ENCODE results near the gene WDPCP.

WDPCP gene

DNA sequence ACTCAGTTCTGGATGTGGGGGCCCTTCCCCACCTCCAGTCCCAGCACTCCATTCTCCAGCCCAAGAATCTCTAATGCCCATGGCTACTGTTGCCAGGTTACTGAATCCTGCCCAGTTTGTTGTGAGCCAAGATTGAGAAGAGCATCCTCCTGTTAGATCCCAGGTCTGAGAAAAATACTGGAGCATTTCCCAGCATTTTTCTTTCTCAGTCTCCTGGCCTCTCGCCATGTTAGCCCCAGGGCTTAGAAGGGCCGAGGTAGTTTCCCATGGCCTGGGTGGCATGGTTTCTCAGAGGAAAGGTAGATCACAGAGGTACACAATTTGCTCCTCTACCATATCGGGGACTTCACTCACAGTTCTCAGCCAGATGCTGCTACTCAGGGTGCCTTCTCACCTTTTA is 401.9 kb downstream of the WDPCP start:
- TF ChIP-seq SNAI2 (CRISPR knock-in tag; IDR thresholded peaks at IDR 0.05) (no peak), ESRRG (CRISPR knock-in tag; IDR thresholded peaks at IDR 0.05) (no peak), ZFP3 (CRISPR knock-in tag; IDR thresholded peaks at IDR 0.05) (no peak), GLIS3 (CRISPR knock-in tag; IDR thresholded peaks at IDR 0.05) (no peak), TOX (CRISPR knock-in tag; IDR thresholded peaks at IDR 0.05; ENCODE audit: borderline replicate concordance) (no peak), ISL1 (CRISPR knock-in tag; IDR thresholded peaks at IDR 0.05) (no peak), RARB (CRISPR knock-in tag; IDR thresholded peaks at IDR 0.05) (no peak), ARNTL (CRISPR knock-in tag; IDR thresholded peaks at IDR 0.05; ENCODE audit: borderline replicate concordance, low read depth) (no peak), PPARA (CRISPR knock-in tag; IDR thresholded peaks at IDR 0.05; ENCODE audit: borderline replicate concordance) (no peak), ZFP30 (CRISPR knock-in tag; IDR thresholded peaks at IDR 0.05) (no peak), ZC3H10 (CRISPR knock-in tag; IDR thresholded peaks at IDR 0.05) (no peak), CSDC2 (CRISPR knock-in tag; IDR thresholded peaks at IDR 0.05) (no peak), BACH2 (CRISPR knock-in tag; IDR thresholded peaks at IDR 0.05; ENCODE audit: borderline replicate concordance) (no peak), ZNF565 (CRISPR knock-in tag; conservative IDR thresholded peaks at IDR 0.05; ENCODE audit: low read depth) (no peak)
- TF ChIP-seq, protein P1, sequence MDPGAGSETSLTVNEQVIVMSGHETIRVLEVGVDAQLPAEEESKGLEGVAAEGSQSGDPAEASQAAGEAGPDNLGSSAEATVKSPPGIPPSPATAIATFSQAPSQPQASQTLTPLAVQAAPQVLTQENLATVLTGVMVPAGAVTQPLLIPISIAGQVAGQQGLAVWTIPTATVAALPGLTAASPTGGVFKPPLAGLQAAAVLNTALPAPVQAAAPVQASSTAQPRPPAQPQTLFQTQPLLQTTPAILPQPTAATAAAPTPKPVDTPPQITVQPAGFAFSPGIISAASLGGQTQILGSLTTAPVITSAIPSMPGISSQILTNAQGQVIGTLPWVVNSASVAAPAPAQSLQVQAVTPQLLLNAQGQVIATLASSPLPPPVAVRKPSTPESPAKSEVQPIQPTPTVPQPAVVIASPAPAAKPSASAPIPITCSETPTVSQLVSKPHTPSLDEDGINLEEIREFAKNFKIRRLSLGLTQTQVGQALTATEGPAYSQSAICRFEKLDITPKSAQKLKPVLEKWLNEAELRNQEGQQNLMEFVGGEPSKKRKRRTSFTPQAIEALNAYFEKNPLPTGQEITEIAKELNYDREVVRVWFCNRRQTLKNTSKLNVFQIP (CRISPR knock-in tag; IDR thresholded peaks at IDR 0.05; ENCODE audit: borderline replicate concordance, low read depth): no peak
- TF ChIP-seq, protein P2, sequence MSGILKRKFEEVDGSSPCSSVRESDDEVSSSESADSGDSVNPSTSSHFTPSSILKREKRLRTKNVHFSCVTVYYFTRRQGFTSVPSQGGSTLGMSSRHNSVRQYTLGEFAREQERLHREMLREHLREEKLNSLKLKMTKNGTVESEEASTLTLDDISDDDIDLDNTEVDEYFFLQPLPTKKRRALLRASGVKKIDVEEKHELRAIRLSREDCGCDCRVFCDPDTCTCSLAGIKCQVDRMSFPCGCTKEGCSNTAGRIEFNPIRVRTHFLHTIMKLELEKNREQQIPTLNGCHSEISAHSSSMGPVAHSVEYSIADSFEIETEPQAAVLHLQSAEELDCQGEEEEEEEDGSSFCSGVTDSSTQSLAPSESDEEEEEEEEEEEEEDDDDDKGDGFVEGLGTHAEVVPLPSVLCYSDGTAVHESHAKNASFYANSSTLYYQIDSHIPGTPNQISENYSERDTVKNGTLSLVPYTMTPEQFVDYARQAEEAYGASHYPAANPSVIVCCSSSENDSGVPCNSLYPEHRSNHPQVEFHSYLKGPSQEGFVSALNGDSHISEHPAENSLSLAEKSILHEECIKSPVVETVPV (CRISPR knock-in tag; IDR thresholded peaks at IDR 0.05): no peak
- TF ChIP-seq, protein P3, sequence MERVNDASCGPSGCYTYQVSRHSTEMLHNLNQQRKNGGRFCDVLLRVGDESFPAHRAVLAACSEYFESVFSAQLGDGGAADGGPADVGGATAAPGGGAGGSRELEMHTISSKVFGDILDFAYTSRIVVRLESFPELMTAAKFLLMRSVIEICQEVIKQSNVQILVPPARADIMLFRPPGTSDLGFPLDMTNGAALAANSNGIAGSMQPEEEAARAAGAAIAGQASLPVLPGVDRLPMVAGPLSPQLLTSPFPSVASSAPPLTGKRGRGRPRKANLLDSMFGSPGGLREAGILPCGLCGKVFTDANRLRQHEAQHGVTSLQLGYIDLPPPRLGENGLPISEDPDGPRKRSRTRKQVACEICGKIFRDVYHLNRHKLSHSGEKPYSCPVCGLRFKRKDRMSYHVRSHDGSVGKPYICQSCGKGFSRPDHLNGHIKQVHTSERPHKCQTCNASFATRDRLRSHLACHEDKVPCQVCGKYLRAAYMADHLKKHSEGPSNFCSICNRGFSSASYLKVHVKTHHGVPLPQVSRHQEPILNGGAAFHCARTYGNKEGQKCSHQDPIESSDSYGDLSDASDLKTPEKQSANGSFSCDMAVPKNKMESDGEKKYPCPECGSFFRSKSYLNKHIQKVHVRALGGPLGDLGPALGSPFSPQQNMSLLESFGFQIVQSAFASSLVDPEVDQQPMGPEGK (CRISPR knock-in tag; IDR thresholded peaks at IDR 0.05; ENCODE audit: borderline replicate concordance): no peak
- ATAC-seq: no peak

DNA sequence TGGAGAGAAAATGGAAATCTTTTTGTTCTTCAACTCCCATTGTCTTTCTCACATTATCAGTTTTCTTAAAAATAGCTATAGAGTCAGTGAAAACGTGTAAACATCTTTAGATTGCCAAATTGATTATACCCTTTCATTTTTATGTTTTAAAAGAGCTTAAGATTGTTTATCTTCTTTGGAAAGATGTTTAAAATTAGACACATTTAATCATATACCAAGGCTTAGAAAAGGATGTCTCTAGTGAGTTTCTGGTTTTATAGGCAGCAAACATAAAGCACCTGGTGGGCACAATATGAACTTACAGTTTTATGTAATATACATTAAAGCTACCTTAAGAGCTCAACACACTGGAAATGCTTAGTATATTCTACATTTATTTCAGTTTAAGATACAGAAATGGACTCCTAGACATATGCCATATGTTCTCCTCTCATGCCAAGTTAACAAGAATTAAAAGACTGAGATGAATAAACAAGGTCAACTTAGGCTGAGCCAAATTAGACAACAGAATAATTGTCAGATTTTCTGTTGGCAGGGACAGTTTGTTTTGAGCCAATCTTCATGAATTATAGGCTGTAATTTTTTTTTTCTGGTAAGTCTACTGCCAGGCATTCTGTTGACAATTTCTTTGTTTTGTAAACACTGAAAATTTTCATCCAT is 425.0 kb downstream of the WDPCP start:
- no peak for ATAC-seq
- TF ChIP-seq TOX (CRISPR knock-in tag; IDR thresholded peaks at IDR 0.05; ENCODE audit: borderline replicate concordance) (no peak), ARNTL (CRISPR knock-in tag; IDR thresholded peaks at IDR 0.05; ENCODE audit: borderline replicate concordance, low read depth) (no peak), GLIS3 (CRISPR knock-in tag; IDR thresholded peaks at IDR 0.05) (no peak), OSR1 (CRISPR knock-in tag; IDR thresholded peaks at IDR 0.05) (no peak), RARB (CRISPR knock-in tag; IDR thresholded peaks at IDR 0.05) (no peak), BACH2 (CRISPR knock-in tag; IDR thresholded peaks at IDR 0.05; ENCODE audit: borderline replicate concordance) (no peak), SNAI2 (CRISPR knock-in tag; IDR thresholded peaks at IDR 0.05) (no peak), ZC3H10 (CRISPR knock-in tag; IDR thresholded peaks at IDR 0.05) (no peak), TCF4 (CRISPR knock-in tag; IDR thresholded peaks at IDR 0.05; ENCODE audit: borderline replicate concordance) (no peak), ESRRG (CRISPR knock-in tag; IDR thresholded peaks at IDR 0.05) (no peak), ZNF8 (CRISPR knock-in tag; IDR thresholded peaks at IDR 0.05) (no peak)
- TF ChIP-seq, protein P2 (CRISPR knock-in tag; IDR thresholded peaks at IDR 0.05): no peak
- TF ChIP-seq, protein P1 (CRISPR knock-in tag; IDR thresholded peaks at IDR 0.05; ENCODE audit: borderline replicate concordance, low read depth): no peak
- TF ChIP-seq, protein P4, sequence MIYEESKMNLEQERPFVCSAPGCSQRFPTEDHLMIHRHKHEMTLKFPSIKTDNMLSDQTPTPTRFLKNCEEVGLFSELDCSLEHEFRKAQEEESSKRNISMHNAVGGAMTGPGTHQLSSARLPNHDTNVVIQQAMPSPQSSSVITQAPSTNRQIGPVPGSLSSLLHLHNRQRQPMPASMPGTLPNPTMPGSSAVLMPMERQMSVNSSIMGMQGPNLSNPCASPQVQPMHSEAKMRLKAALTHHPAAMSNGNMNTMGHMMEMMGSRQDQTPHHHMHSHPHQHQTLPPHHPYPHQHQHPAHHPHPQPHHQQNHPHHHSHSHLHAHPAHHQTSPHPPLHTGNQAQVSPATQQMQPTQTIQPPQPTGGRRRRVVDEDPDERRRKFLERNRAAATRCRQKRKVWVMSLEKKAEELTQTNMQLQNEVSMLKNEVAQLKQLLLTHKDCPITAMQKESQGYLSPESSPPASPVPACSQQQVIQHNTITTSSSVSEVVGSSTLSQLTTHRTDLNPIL (CRISPR knock-in tag; IDR thresholded peaks at IDR 0.05; ENCODE audit: low read depth): no peak
- TF ChIP-seq, protein P3 (CRISPR knock-in tag; IDR thresholded peaks at IDR 0.05; ENCODE audit: borderline replicate concordance): no peak
